WTC11 (cell line): ENCODE data around the gene ANKRD39. TPM values are rescaled to one million over a fixed set of nuclear protein-coding genes. Genes with fewer than 3 reads are reported as not detected.

Source experiments
- ATAC-seq: fragments of 200-7000 bp; cut with Tn5 transposase; 2 replicates; pipeline ENCODE4 v1.10.0; 2021; ENCODE audit warnings: mild to moderate bottlenecking, moderate library complexity
- CTCF ChIA-PET: fragments of 300-600 bp; sonication (Branson Sonifier 250); formaldehyde crosslinking; loops from one replicate; lab custom pipeline; 2021; ENCODE audit warnings: antibody characterized with exemption; lab: Charles Lee
- POLR2A ChIA-PET: fragments of 350-600 bp; sonication (Branson Sonifier 250); formaldehyde crosslinking; loops from one replicate; lab custom pipeline; 2021; ENCODE audit warnings: antibody characterized with exemption; lab: Charles Lee
- DNase-seq: peaks from one replicate; pipeline ENCODE4 v3.0.0; 2021; ENCODE audit warnings: low spot score
- H3K27ac Mint-ChIP-seq: 2 replicates; pipeline ENCODE4 v1.8.0; 2021; ENCODE audit warnings: mixed read lengths
- H3K27me3 Mint-ChIP-seq: 2 replicates; pipeline ENCODE4 v1.8.0; 2021; ENCODE audit warnings: low read depth, mild to moderate bottlenecking, moderate library complexity, mixed read lengths
- H3K36me3 Mint-ChIP-seq: 2 replicates; pipeline ENCODE4 v1.8.0; 2021; ENCODE audit warnings: mixed read lengths
- H3K4me1 Mint-ChIP-seq: 2 replicates; pipeline ENCODE4 v1.8.0; 2022; ENCODE audit warnings: mixed read lengths
- H3K4me3 Mint-ChIP-seq: 2 replicates; pipeline ENCODE4 v1.8.0; 2021; ENCODE audit warnings: mild to moderate bottlenecking, moderate library complexity, mixed read lengths
- H3K9me3 Mint-ChIP-seq: 2 replicates; pipeline ENCODE4 v1.8.0; 2021; ENCODE audit warnings: mixed read lengths
- ATF1 ChIP-seq: sonication (generic); formaldehyde crosslinking; IDR thresholded peaks from 2 replicates; pipeline ENCODE4 v1.8.1; 2023; ENCODE audit warnings: mild to moderate bottlenecking, moderate library complexity, missing genetic modification reagents
- FOXK1 ChIP-seq: sonication (generic); formaldehyde crosslinking; IDR thresholded peaks from 2 replicates; pipeline ENCODE4 v1.8.0; 2022; ENCODE audit warnings: mild to moderate bottlenecking, moderate library complexity, missing genetic modification reagents
- GRHL2 ChIP-seq: fragments of 250-450 bp; sonication (Bioruptor Pico); IDR thresholded peaks from 2 replicates; pipeline ENCODE4 v1.8.0; 2022; ENCODE audit warnings: mild to moderate bottlenecking, moderate library complexity; ENCODE audit not compliant: insufficient replicate concordance, severe bottlenecking
- GTF2I ChIP-seq: fragments of 250-450 bp; sonication (Bioruptor Pico); conservative IDR thresholded peaks from 2 replicates; pipeline ENCODE4 v1.4.0; 2021; ENCODE audit warnings: mild to moderate bottlenecking
- HMGA2 ChIP-seq: fragments of 250-450 bp; sonication (Bioruptor Pico); IDR thresholded peaks from 2 replicates; pipeline ENCODE4 v1.4.0; 2021; ENCODE audit warnings: mild to moderate bottlenecking, moderate library complexity
- JAZF1 ChIP-seq: fragments of 250-450 bp; sonication (Bioruptor Pico); IDR thresholded peaks from 2 replicates; pipeline ENCODE4 v1.9.0; 2021; ENCODE audit warnings: moderate library complexity, mild to moderate bottlenecking, inconsistent platforms
- JUN ChIP-seq: sonication (generic); formaldehyde crosslinking; IDR thresholded peaks from 2 replicates; pipeline ENCODE4 v1.8.0; 2023; ENCODE audit warnings: mild to moderate bottlenecking, missing genetic modification reagents
- NR2C2 ChIP-seq: sonication (generic); formaldehyde crosslinking; IDR thresholded peaks from 2 replicates; pipeline ENCODE4 v1.8.0; 2022; ENCODE audit warnings: mild to moderate bottlenecking, missing genetic modification reagents
- OVOL2 ChIP-seq: fragments of 250-450 bp; sonication (Bioruptor Pico); IDR thresholded peaks from 2 replicates; pipeline ENCODE4 v1.9.0; 2021; ENCODE audit warnings: mild to moderate bottlenecking, borderline replicate concordance
- SMAD3 ChIP-seq: sonication (generic); formaldehyde crosslinking; IDR thresholded peaks from 2 replicates; pipeline ENCODE4 v1.8.0; 2022; ENCODE audit warnings: missing genetic modification reagents, mild to moderate bottlenecking, borderline replicate concordance
- SOX15 ChIP-seq: fragments of 250-450 bp; sonication (Bioruptor Pico); IDR thresholded peaks from 2 replicates; pipeline ENCODE4 v1.9.0; 2021; ENCODE audit warnings: mild to moderate bottlenecking
- SP1 ChIP-seq: sonication (generic); formaldehyde crosslinking; conservative IDR thresholded peaks from 2 replicates; pipeline ENCODE4 v1.8.1; 2022; ENCODE audit warnings: missing genetic modification reagents
- ZNF121 ChIP-seq: sonication (generic); formaldehyde crosslinking; IDR thresholded peaks from 2 replicates; pipeline ENCODE4 v1.8.0; 2023; ENCODE audit warnings: missing genetic modification reagents
- ZNF138 ChIP-seq: sonication (generic); formaldehyde crosslinking; conservative IDR thresholded peaks from 2 replicates; pipeline ENCODE4 v1.8.1; 2022; ENCODE audit warnings: mild to moderate bottlenecking, moderate library complexity, missing genetic modification reagents
- ZNF232 ChIP-seq: sonication (generic); formaldehyde crosslinking; IDR thresholded peaks from 2 replicates; pipeline ENCODE4 v1.8.0; 2022; ENCODE audit warnings: mild to moderate bottlenecking, missing genetic modification reagents
- ZNF317 ChIP-seq: sonication (generic); formaldehyde crosslinking; IDR thresholded peaks from 2 replicates; pipeline ENCODE4 v1.8.1; 2023; ENCODE audit warnings: low read depth, mild to moderate bottlenecking, moderate library complexity, missing genetic modification reagents, borderline replicate concordance
- ZNF416 ChIP-seq: fragments of 250-450 bp; sonication (Bioruptor Pico); IDR thresholded peaks from 2 replicates; pipeline ENCODE4 v1.9.0; 2021; ENCODE audit warnings: mild to moderate bottlenecking, inconsistent platforms
- ZNF423 ChIP-seq: fragments of 250-450 bp; sonication (Bioruptor Pico); IDR thresholded peaks from 2 replicates; pipeline ENCODE4 v2.1.2; 2022; ENCODE audit warnings: mild to moderate bottlenecking, moderate library complexity
- ZNF671 ChIP-seq: fragments of 250-450 bp; sonication (Bioruptor Pico); IDR thresholded peaks from 2 replicates; pipeline ENCODE4 v1.8.0; 2021; ENCODE audit warnings: mild to moderate bottlenecking
- total RNA-seq: library from RNA; stranded (reverse); gene quantifications from 3 replicates; pipeline ENCODE4 v1.2.3, GENCODE V29; 2021
- TF ChIP-seq, protein P1 (sequence below): sonication (generic); formaldehyde crosslinking; IDR thresholded peaks from 2 replicates; pipeline ENCODE4 v1.8.0; 2022; ENCODE audit warnings: mild to moderate bottlenecking, missing genetic modification reagents
- TF ChIP-seq, protein P2 (sequence below): sonication (generic); formaldehyde crosslinking; conservative IDR thresholded peaks from 2 replicates; pipeline ENCODE4 v1.8.1; 2022; ENCODE audit warnings: mild to moderate bottlenecking, missing genetic modification reagents
- TF ChIP-seq, protein P3 (sequence below): fragments of 250-450 bp; sonication (Bioruptor Pico); IDR thresholded peaks from 2 replicates; pipeline ENCODE4 v1.8.0; 2021; ENCODE audit warnings: mild to moderate bottlenecking
- TF ChIP-seq, protein P4 (sequence below): sonication (generic); formaldehyde crosslinking; IDR thresholded peaks from 2 replicates; pipeline ENCODE4 v1.8.1; 2023; ENCODE audit warnings: mild to moderate bottlenecking, missing genetic modification reagents, borderline replicate concordance
- TF ChIP-seq, protein P5 (sequence below): sonication (generic); formaldehyde crosslinking; IDR thresholded peaks from 2 replicates; pipeline ENCODE4 v1.8.0; 2022; ENCODE audit warnings: mild to moderate bottlenecking, missing genetic modification reagents
- TF ChIP-seq, protein P6 (sequence below): sonication (generic); formaldehyde crosslinking; IDR thresholded peaks from 2 replicates; pipeline ENCODE4 v1.8.1; 2023; ENCODE audit warnings: mild to moderate bottlenecking, missing genetic modification reagents

ANKRD39 gene
- total RNA-seq, 1 experiment from 2014 or later, result 17.9 TPM

DNA sequence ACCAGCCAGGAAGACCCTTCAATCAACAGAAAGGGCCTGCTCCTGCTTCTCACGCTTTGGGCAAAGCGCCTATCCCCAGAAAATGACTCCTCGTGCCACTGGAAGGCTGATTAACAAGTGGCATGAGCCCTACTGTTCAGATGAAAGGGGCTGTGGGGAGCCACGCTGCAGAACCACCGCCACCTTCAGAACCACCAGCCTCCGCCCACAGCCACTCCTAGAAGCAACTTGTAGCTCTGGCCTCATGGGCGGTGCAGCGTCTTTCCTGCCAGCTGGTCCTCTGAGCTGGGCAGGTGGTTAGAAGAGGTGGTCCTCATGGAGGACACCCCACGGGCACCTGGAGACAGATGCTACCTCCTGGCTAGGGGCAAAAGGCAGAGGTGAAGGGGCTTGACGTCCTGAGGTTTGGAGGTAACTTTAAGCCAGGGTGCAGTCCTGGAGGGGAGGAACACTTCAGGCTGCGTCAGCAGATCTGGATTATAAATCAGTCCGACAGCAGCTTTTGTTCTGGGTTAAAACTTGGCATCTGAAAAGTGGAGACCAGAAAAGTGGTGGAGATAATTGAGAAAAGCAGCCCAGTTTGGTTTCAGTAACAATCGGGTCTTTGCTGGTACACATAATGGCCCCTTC, 12.9 kb upstream of the ANKRD39 start:
- POLR2A ChIA-PET, result no interaction called here
- Mint-ChIP-seq H3K9me3 (no peaks in the 10 kb centered on the region), H3K27me3 (0 out of 2 replicates have a peak, but pooled peaks cover 4% of the 10 kb centered on the region), H3K27ac (no peak overlapping the region), H3K36me3 (peaks cover 5% of the 10 kb centered on the region), H3K4me1 (peaks cover 57% of the 10 kb centered on the region), H3K4me3 (peak overlapping the region; percentile 76)
- CTCF ChIA-PET, result interaction anchor here (0.9 to 1.6 kb wide), 9 partner anchors 9 to 80 kb away, joined by 3 to 15 read pairs (median 4); partner anchors contain the start of genes ANKRD39 and CNNM3
- TF ChIP-seq ZNF232 (peak; percentile 63; the same call in 1 of the 2 replicates), ZNF671 (CRISPR knock-in tag) (no peak), SMAD3 (CRISPR knock-in tag) (no peak), GRHL2 (no peak), FOXK1 (0 out of 2 replicates have a peak, but pooled peaks have one; percentile 27), JAZF1 (CRISPR knock-in tag) (no peak)
- TF ChIP-seq, protein P1, sequence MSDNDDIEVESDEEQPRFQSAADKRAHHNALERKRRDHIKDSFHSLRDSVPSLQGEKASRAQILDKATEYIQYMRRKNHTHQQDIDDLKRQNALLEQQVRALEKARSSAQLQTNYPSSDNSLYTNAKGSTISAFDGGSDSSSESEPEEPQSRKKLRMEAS (CRISPR knock-in tag), result peak; percentile 28; the same call in 1 of the 2 replicates
- ATAC-seq, result no peak
- no peak for DNase-seq

DNA sequence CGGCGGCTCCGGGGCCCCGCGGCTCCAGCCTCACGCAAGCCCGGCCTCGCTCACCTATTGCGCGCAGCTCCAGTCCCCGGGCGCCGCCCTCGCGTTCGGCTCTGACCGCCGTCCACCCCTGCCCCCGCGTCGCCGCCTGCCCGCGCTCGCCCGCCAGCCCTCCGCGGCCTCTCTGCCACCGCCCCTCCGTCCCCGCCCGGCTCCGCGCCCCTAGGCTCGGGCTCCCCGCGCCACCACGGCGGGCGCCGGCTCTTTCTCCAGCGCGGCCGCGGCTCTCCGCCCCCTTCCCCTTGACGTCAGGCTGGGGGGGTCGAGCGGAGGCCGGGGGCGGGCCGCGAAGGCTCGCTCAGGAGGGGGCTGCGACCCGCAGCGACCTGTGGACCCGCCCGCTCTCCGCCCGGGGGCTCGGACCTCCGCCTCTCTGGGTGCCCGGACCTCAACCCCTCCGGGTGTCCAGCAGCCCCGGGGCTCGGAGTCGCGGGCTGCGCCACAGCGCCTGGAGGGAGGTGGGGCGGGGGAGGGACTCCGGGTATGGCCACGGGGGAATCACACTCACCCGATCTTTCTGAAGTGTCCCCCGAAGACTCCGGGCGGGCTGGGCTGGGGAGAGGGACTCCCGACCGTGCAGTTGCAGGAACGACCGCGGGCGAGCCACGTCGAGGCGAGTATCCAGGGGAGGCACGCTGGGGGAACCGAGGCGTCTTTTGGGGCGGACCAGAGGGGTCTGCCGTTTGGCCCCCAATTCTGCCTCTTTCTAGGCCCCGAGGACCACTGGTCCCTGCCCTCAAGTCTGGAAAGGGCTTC, 12.2 kb upstream of the ANKRD39 start, which contains the start of gene SEMA4C:
Gene SEMA4C (minus strand): TSS at position 259 of the 804 bp plus-strand sequence. CDS start 2,194 bp downstream, outside the sequence.
- Mint-ChIP-seq H3K27me3 (0 out of 2 replicates have a peak, but pooled peaks cover 4% of the 10 kb centered on the region), H3K4me1 (peaks cover 50% of the 10 kb centered on the region), H3K27ac (no peak within 1 kb of the TSS), H3K36me3 (peaks cover 10% of the 10 kb centered on the region), H3K4me3 (peak within 1 kb of the TSS; percentile 76), H3K9me3 (no peaks in the 10 kb centered on the region)
- peak; percentile 11 for ATAC-seq
- DNase-seq, result peak; percentile 59
- ChIA-PET POLR2A (interaction anchor here (0.5 to 1.0 kb wide), 2 partner anchors 21 to 104 kb away, joined by 4 to 5 read pairs; no protein-coding TSS in a partner anchor), CTCF (interaction anchor here (1.0 to 3.6 kb wide), 9 partner anchors 8 to 84 kb away, joined by 3 to 63 read pairs (median 4); partner anchors contain the start of gene ANKRD39)
- TF ChIP-seq ZNF317 (CRISPR knock-in tag) (peak; percentile 40; the same call in 1 of the 2 replicates), SP1 (CRISPR knock-in tag) (peak; percentile 45; the same call in 1 of the 2 replicates), NR2C2 (CRISPR knock-in tag) (no peak), GTF2I (CRISPR knock-in tag) (no peak), ZNF416 (CRISPR knock-in tag) (no peak), JUN (CRISPR knock-in tag) (no peak), SOX15 (CRISPR knock-in tag) (no peak), SMAD3 (CRISPR knock-in tag) (no peak), OVOL2 (CRISPR knock-in tag) (no peak), HMGA2 (no peak), ZNF121 (CRISPR knock-in tag) (no peak), ATF1 (CRISPR knock-in tag) (peak; percentile 22; the same call in 1 of the 2 replicates), ZNF423 (CRISPR knock-in tag) (peak; percentile 73), ZNF138 (CRISPR knock-in tag) (no peak)
- TF ChIP-seq, protein P2, sequence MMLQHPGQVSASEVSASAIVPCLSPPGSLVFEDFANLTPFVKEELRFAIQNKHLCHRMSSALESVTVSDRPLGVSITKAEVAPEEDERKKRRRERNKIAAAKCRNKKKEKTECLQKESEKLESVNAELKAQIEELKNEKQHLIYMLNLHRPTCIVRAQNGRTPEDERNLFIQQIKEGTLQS, result no peak
- TF ChIP-seq, protein P3, sequence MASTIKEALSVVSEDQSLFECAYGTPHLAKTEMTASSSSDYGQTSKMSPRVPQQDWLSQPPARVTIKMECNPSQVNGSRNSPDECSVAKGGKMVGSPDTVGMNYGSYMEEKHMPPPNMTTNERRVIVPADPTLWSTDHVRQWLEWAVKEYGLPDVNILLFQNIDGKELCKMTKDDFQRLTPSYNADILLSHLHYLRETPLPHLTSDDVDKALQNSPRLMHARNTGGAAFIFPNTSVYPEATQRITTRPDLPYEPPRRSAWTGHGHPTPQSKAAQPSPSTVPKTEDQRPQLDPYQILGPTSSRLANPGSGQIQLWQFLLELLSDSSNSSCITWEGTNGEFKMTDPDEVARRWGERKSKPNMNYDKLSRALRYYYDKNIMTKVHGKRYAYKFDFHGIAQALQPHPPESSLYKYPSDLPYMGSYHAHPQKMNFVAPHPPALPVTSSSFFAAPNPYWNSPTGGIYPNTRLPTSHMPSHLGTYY (CRISPR knock-in tag), result no peak
- TF ChIP-seq, protein P4, sequence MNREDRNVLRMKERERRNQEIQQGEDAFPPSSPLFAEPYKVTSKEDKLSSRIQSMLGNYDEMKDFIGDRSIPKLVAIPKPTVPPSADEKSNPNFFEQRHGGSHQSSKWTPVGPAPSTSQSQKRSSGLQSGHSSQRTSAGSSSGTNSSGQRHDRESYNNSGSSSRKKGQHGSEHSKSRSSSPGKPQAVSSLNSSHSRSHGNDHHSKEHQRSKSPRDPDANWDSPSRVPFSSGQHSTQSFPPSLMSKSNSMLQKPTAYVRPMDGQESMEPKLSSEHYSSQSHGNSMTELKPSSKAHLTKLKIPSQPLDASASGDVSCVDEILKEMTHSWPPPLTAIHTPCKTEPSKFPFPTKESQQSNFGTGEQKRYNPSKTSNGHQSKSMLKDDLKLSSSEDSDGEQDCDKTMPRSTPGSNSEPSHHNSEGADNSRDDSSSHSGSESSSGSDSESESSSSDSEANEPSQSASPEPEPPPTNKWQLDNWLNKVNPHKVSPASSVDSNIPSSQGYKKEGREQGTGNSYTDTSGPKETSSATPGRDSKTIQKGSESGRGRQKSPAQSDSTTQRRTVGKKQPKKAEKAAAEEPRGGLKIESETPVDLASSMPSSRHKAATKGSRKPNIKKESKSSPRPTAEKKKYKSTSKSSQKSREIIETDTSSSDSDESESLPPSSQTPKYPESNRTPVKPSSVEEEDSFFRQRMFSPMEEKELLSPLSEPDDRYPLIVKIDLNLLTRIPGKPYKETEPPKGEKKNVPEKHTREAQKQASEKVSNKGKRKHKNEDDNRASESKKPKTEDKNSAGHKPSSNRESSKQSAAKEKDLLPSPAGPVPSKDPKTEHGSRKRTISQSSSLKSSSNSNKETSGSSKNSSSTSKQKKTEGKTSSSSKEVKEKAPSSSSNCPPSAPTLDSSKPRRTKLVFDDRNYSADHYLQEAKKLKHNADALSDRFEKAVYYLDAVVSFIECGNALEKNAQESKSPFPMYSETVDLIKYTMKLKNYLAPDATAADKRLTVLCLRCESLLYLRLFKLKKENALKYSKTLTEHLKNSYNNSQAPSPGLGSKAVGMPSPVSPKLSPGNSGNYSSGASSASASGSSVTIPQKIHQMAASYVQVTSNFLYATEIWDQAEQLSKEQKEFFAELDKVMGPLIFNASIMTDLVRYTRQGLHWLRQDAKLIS (CRISPR knock-in tag), result no peak
- TF ChIP-seq, protein P5, sequence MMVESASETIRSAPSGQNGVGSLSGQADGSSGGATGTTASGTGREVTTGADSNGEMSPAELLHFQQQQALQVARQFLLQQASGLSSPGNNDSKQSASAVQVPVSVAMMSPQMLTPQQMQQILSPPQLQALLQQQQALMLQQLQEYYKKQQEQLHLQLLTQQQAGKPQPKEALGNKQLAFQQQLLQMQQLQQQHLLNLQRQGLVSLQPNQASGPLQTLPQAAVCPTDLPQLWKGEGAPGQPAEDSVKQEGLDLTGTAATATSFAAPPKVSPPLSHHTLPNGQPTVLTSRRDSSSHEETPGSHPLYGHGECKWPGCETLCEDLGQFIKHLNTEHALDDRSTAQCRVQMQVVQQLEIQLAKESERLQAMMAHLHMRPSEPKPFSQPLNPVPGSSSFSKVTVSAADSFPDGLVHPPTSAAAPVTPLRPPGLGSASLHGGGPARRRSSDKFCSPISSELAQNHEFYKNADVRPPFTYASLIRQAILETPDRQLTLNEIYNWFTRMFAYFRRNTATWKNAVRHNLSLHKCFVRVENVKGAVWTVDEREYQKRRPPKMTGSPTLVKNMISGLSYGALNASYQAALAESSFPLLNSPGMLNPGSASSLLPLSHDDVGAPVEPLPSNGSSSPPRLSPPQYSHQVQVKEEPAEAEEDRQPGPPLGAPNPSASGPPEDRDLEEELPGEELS (CRISPR knock-in tag), result 0 out of 2 replicates have a peak, but pooled peaks have one; percentile 39
- TF ChIP-seq, protein P6, sequence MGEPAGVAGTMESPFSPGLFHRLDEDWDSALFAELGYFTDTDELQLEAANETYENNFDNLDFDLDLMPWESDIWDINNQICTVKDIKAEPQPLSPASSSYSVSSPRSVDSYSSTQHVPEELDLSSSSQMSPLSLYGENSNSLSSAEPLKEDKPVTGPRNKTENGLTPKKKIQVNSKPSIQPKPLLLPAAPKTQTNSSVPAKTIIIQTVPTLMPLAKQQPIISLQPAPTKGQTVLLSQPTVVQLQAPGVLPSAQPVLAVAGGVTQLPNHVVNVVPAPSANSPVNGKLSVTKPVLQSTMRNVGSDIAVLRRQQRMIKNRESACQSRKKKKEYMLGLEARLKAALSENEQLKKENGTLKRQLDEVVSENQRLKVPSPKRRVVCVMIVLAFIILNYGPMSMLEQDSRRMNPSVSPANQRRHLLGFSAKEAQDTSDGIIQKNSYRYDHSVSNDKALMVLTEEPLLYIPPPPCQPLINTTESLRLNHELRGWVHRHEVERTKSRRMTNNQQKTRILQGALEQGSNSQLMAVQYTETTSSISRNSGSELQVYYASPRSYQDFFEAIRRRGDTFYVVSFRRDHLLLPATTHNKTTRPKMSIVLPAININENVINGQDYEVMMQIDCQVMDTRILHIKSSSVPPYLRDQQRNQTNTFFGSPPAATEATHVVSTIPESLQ (CRISPR knock-in tag), result no peak
